GM19467 (cell line): ENCODE results near the gene MAPK1.

Source experiments
- ATAC-seq: cut with Tn5 transposase; IDR thresholded peaks from one replicate; pipeline ENCODE4 v1.9.1; 2021; ENCODE audit warnings: mild to moderate bottlenecking, moderate library complexity; ENCODE audit not compliant: unreplicated experiment

The MAPK1 gene

DNA sequence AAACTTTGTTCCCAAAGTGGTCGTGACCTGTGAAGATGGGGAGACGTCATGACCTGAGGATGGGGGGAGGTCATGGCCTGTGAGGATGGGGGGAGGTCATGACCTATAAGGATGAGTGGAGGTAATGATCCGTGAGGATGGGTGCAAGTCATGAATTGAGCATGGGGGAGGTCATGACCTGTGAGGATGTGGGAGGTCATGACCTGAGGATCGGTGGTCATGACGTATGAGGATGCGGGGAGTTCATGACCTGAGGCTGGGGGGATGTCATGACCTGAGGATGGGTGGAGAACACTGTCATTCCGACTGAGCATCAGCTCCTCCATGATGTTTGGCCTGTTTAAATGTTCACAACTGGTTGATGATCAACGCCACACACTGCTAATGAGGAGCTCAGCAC, 157.8 kb downstream of the MAPK1 start:
- no peak for ATAC-seq

DNA sequence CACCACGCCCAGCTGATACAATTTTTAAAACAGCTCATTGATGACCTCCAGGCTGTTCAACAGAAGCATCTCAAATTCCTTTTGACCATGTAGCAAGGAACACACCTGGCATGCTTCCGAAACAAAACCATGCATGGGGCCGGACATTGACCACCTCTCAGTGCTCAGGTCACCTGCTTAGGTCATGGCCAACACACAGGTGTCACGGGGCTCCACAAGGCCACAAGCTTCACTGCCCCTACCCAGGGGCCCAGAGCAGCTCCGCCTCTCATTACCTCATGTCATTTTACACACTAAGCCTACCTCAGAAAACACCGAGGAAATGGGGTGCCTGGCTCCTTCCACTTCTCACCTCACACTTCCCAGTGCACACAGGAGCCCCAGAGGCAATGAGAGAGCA, 158.5 kb downstream of the MAPK1 start:
- no peak for ATAC-seq

DNA sequence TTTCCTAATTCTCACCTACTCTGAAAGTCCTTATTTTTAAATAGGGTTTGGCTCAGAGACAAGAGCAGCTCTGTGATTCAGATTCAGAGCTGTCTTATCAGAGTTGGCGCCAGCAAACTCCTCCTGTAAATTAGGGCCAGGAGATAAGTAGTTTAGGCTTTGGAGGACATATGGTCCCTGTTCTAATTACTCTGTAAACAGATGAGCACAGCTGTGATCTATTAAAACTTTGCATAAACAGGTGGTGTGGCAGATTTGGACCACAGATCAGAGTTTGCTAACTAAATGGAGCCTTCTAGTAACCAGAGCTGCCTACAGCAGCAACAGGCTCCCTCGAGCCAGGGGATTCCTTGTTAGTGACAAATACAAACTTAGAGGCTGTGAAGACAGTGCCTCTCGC, 159.8 kb downstream of the MAPK1 start:
- ATAC-seq: no peak
